Activated CD4-positive, alpha-beta T cell treated with anti-CD3 and anti-CD28 coated beads for 48 hours (primary cell): Measurements from ENCODE around the gene GARNL3.

ENCODE experiments used
- DNase-seq: peaks from one replicate; pipeline ENCODE4 v3.0.0-alpha.2; 2020

GARNL3 gene, protein sequence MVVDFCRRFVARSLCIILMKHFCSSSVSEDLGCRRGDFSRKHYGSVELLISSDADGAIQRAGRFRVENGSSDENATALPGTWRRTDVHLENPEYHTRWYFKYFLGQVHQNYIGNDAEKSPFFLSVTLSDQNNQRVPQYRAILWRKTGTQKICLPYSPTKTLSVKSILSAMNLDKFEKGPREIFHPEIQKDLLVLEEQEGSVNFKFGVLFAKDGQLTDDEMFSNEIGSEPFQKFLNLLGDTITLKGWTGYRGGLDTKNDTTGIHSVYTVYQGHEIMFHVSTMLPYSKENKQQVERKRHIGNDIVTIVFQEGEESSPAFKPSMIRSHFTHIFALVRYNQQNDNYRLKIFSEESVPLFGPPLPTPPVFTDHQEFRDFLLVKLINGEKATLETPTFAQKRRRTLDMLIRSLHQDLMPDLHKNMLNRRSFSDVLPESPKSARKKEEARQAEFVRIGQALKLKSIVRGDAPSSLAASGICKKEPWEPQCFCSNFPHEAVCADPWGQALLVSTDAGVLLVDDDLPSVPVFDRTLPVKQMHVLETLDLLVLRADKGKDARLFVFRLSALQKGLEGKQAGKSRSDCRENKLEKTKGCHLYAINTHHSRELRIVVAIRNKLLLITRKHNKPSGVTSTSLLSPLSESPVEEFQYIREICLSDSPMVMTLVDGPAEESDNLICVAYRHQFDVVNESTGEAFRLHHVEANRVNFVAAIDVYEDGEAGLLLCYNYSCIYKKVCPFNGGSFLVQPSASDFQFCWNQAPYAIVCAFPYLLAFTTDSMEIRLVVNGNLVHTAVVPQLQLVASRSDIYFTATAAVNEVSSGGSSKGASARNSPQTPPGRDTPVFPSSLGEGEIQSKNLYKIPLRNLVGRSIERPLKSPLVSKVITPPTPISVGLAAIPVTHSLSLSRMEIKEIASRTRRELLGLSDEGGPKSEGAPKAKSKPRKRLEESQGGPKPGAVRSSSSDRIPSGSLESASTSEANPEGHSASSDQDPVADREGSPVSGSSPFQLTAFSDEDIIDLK

DNA sequence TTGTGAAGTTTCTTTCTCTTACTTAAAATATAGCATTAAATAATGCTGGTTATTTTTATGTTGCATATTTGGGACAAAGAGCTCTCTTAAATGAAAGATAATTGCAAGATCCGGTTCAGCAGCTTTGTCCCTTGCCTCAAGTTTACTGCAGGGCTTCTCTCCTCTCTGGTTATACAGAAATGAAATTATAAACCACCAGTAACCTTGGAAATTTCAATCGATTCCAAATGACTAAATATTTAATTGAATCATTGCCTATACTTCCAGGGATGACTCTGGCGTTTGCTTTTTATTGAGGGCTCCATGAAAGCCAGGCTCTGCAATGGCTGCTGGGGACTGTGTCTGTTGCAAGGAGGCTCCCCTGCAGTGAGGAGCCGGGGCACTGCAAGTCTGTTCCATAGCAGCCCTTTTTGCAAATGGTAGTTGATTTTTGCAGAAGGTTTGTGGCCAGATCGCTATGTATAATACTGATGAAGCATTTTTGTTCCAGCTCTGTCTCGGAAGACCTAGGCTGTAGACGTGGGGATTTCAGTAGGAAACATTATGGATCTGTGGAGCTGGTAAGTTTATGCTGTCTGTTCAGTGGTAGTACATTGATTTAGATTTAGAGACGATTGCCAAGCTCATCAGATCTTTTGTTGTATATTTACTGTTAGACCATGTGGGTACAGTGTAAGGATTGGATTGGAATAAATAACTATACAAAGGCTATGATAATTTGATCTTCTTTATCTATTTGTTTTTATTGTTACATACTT, at the start of gene GARNL3:
GARNL3 (plus strand) TSS at position 313 of the 758 bp plus-strand sequence; CDS start at position 417, 104 bp downstream.
- DNase-seq, result no peak

DNA sequence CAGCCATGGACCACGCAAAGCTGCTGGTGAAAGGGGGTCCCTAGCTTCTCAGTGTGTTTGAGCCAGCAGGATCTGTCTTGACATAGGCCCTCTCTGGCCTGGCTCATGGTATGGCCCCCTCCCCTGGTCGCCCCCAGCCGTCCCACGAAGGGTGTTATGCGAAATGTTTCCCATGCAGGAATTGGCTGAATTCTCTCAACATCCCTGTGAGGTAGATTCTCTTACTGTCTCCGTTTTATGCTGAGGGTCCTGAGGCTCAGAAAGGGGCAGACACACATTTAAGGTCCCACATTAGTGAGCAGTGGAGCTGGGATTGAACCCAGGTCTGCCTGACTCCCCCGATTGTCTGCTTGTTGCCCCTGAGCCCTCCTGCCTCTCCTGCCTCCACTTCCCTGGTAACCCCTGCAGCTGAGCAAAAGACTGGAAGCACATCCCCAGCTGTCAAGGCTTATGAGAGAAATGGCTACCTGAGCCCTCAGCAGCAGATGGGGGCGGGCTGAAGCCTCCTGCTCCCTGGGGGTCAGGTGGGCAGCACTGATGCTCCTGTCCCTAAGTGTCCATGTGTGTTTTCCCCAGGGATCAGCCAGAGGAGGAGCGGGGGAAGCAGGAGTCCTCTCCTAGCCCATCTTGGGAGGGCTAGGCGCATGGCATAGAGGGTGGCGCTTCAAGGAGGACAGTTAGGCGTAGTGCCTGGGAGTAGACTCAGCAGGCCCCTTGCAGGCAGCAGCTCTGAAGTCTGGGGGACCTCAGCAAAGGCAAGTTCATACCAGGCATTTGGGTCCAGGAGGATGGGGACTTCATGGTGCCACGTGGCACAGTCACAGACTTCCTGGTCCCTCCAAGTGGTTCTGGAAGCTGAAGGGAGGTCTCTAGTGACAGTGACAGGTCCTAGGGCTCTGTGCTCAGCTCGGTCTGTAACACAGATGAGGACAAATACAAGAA, 49.0 kb upstream of the GARNL3 start:
- DNase-seq, result no peak

DNA sequence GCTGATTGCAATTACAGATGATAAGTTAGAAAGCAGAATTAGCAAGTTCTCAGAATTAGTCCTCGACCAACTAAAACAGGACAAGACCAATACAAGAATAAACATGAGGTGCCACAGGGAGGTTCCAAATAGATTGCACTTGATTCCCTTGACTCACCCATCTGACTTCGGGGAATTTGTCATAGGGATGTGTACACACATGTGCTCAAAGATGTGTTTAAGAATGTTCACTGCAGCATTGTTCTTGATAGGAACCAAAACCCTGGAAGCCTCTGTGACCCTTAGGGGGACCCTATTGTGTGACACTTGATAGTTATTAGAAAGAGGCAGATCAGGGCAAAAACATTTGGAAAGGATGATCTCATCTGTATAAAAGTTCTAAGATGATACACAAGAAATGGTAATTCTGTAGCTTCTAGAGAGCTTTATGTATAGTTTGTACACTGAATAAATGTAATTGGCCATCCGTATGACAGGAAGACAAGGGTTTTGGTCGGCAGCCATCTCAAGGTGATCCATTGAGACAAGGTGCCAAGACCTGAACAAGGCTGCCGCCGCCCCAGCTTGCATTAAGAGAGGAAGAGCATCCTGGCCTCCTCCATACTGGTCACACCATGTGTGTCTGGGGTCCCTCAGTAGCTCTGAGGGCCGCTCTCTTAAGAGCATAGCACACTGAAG, 48.2 kb upstream of the GARNL3 start:
- no peak for DNase-seq

DNA sequence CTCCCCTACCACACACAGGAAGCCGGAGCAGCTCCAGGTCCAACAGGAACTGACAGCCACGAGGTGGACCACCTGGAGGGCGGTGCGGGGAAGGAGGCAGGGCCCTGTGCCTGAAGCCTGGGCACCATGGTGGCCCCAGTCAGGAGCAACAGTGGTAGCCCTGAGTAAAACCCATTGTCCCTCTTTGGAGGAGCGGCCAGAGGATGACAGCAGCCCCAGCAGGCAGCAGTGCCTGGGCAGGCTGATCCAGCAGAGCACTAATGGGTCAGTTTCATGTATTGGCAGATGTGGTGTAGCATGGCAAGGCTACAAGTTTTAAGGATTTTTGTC, 47.7 kb upstream of the GARNL3 start:
- DNase-seq, result no peak

DNA sequence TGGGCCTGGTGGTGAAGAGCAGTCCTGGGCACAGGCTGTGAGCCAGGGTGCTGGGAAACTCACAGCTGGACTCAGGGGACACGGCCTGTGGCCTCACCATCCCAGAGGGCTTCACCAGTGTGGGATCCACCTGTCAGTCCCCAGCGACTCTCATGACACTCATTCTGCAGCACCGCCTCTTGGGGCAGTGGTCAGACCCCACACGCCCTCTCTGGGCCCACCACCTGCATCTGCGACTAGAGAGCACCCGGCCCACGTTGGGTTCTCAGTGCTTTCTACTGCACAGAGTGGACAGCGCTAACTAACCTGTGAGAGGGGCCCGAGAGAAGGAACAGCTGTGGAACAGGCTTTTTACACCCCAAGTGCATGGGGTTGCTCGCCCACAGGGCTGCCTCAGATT, 45.8 kb upstream of the GARNL3 start:
- no peak for DNase-seq

DNA sequence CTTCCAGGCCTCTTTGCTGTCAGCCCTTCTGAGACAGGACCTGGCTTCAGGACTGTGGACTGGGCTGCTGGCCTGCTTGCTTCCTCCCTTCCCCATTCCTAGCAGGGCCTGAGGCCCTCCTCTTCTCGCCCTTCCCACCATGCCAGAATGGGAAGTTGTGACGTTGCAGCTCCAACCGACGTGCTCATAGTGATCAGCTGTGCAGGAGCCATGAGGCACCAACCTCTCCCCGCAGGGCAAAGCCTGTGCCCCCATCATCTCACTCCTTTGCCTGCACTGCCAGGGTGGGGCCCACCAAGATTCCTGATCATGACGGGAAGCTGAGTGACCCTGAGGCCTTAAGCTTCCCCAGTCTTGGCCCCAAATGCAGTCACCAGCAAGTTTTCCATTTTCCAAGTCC, 45.1 kb upstream of the GARNL3 start:
- DNase-seq, result no peak

DNA sequence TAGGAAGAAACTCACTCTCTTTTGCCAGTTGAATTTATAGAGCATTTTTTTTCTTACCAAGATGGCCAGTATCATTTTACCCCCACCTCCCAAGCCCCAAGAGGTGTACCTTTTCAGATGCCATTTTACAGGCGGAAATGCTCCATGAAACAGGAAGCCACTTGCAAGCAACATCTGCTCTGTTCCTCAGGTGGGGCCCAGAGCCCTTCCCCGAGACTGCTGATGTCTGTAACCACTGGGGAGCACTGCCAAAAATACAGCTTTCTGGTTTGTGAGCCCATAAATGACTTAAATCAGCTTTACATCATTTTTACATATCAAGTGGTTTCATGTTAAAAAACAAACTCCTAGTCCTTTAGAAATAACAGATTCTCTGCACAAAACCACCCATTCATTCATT, 42.9 kb upstream of the GARNL3 start:
- DNase-seq, result no peak

DNA sequence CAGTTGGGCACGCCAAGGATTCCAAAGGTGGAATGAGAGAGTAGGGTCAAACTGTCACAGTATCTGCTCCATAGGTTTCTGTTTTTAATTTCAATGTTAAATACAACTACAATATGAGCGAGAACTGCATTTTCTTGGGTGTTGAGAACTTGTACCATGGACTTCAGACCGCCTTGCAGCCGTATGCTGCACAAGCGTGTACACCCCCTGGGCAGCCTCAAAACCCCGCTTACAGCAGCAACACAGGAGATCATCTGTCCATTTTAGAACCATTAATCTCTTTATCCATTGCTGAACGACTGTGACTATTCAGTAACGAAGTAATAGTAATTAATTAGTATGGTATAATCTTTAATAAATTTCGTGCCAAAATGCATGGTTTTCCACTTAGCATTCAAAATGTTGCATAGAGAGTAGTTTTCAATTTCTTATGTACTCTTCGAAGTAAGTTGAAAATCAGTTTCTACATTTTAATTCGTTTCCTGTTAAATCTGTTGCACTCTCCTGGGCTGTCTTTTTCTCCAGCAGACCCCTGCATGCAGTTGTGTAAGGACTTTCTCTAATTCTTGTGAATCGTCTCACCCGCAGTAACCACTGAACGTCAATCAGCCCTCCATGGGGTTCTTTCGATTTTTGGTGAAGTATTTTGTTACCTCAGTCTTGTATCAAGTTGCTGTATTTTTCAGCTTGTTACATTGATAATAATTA, 42.0 kb upstream of the GARNL3 start:
- DNase-seq, result no peak

DNA sequence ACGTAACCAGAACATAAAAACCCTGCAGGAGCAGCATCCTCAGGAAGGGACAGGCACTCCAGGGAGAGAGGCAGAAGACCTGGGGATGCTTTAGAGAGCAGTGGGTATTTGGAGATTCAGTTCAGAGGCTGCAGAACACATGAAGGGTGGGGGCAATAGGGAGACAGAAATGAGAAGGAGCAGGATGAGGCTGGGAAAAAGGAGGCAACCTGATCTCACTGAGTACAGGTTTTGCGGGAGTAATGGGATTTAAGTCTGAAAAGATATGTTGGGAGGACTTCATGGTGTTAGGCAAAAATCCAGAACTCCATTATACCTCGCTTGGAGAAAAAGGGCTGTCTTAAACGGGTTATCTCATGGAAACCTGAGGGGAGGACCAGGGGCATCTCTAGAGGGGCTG, 41.3 kb upstream of the GARNL3 start:
- DNase-seq, result no peak

DNA sequence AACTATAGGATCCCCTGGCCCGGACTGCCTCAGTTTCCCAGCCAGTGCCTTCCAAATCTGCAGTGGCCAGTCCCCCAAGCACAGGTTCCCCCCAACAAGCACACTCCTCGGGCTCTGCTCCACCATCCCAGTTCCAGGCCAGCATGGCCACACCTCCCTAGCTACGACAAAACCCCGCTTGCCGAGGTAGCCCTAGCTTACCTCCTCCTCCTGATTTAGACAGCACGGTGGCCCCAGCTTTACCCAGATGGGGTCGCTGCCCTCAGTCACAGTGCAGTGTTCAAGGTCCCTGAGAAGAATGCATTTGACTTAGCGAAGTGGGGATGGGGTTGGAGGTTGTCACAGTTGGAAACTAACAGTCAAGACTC, 40.8 kb upstream of the GARNL3 start:
- DNase-seq, result no peak

DNA sequence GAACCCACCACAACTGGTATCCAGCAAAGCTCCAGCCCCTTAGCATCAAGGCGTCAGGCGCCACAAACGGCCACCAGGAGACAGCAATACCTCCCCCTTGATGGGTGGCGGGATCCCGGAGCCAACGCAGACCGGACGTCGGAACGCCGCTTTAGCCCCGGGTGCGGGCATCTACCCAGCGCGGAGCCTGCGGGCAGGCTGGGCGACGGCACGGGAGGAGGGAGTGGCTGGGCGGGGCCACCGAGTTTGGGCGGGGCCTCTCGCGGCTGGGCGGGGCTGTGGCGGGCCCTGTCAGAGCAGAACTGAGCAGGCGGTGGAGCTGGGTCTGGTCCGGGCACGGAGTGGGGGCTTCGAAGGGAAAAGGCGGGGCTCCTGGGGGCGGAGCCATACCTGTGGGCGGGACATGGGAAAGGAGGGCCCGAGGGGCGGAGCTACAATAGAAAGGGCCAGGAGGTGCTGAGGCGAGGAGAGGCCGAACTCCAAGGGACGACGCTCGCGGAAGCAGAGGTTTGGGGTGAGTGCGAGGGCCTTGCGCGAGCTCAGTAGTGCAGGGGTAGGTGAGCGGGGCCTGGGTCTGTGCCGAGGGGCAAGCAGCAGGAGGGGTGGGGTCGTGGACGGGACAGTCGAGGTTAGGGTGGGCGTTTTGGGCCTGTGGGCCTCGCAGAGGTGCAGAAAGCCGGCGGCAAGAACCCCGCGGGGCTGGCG, 40.2 kb upstream of the GARNL3 start:
- DNase-seq, result peak; percentile 92

DNA sequence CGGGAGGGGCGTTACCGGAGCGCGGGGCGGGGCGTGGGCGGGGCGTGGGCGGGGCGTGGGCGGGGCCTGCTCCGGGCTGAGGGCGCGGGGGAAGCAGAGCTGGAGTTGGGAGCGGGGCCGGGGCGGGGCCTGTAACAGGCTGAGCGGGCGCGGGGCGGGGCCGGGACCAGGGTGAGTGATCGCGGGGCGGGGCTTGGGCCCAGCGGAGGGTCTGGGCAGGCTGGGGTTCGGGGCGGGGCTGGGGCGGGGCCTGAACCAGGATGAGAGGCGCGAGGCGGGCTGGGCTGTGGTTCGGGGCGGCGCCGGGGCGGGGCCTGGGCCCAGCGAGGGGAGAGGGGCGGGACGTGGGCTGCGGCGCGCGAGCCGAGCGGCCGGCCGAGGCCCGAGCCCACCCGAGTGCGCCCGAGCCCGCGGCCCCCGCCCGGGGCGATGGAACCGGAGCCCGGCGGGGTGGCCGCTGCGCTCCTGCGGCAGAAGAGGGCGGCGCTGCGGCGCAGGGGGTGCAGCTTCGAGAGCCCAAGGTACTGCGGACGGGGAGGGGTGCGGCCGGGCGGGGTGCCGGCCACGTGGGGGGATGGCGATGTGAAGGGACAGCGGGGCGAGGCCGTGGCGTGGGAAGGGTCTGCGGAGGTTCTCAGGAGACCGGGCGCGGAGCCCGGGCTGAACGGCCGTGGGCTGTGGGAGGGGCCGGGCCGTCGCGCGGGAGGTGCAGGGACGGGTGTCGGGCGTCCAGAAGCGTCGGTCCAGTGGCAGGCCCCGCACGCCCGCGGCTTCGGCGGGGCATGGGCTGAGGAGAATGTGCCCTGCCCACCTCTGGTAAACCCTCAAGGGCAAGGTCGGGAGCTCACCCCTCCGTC, 39.5 kb upstream of the GARNL3 start:
- peak; percentile 95 for DNase-seq

DNA sequence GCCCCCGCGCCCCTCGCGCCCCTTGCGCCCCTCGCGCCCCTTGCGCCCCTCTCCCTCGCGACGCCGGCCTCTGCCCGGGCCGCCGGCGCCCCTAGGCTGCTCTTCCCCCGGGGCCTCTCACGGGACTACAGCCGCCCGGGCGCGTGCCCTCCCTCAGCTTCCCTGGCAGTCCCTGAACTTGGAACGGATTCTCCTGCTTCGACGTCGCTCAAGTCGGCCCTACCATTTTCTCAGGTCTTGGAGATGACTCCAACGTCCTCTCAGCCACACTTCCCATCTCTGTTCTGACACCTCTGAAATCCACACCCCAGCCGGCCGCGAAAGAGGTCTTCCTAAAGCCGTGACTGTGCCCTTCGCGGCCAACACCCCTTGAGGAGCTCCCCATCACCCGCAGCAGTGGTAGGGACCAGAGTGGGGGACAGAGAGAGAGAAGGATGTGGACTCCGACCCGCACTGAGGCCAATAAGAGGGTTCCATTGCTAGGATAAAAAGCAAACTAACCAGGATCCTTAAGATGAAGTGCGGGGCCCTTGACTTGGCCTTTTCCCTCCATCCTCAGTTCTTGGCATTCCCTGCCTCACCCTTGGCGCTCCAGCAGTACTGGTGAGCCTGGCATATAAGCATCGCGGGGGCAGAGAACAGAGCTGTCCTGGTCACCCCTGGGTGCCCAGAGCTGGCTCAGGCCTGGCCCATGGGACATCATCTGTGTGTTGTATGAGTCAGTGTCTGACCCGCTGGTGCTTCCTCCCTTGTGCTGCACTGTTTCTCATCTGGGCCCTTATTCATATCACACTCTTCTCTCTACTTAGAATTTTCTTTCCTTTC, 38.6 kb upstream of the GARNL3 start:
- no peak for DNase-seq

DNA sequence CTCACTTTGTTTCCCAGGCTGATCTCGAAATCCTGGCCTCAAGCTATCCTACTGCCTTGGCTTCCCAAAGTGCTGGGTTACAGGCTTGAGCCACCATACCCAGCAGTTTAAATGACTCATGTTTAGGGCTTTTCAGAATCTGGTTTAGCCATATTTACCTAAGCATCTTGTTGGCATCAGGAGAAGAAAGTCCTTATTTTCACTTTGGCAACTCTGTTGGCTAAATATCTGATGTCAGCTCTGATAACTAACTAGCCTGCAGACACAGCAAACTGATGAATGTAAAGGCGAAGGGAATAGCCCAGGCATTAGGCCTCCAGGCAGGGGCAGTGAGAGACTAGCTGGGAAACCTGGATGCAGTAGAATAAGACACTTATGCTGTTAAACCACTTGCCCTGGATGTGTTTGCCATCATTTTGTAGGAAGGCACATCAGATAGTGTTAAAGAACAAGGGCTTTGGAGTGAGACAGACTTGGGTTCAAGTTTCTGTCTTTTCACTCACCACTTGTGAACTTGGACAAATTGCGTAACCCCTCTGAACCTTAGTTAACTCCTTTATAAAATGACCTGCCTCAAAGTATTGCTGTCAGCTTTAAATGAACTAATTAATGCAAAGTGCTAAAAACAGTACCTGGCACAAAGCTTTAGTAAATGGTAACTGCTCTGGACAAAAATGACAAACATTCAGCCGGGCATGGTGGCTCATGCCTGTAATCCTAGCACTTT, 34.7 kb upstream of the GARNL3 start:
- no peak for DNase-seq

DNA sequence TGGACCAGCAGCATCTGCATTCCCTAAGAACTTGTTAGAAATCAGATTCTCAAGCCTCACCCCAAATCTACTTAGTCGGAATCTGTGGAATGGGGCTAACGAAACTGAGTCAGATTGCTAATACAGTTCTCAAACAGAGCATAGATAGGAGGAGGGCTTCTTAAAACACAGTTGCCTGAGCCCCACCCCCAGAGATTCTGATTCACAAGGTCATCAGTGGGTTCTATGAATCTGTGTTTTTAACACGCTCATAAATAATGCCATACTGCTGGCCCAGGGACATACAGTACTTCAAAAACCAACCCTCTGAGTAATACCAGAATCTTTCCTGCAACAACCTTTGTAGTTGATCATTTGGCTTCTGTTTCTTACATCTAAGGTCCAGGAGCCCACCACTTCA, 32.9 kb upstream of the GARNL3 start:
- no peak for DNase-seq

DNA sequence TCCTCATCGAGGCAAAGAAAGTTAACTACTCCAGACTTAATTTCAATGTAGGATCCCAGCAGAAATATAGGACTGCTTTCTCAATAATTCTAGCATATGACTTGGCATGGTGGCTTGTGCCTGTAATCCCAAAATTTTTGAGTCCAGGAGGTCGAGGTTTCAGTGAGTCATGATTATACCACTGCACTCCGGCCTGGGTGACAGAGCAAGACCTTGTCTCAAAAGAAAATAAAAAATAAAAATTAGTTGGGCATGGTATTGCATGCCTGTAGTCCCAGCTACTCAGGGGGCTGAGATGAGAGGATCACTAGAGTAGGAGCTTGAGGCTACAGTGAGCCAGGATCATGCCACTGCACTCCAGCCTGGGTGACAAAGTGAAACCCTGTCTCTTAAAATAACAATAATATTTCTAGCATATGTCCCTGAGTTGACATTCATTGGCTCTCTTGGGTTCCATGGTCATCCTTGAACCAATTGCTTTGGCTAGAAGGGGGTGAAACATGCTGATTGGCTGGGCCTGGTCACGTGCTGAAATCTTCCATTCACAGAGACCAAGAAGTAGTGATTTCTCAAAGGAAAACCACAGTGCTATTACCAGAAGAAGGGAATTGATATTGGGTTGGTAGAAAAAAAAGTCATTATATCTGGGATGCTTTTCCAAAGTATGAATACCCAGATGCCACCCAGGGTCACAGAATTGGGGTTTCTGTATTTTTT, 31.6 kb upstream of the GARNL3 start:
- no peak for DNase-seq

DNA sequence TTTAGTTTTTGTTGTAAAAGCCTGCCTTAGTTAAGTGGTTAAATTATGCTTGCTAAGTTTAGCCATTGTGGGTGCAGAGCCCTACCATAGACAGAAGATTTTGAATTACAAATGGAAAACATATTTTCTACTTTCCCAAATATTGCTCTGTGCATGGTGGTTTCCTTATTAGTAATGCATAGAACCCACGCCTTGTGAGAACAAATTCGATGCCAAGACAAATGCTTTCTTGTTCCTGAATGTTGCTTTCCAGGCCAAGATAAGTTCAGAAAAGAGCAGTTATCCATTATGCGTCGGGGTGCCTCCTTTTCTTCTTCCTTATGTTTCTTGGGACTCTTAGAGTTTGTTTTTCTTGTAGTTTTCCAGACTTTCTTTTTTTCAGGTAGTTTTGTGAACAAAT, 31.0 kb upstream of the GARNL3 start:
- DNase-seq, result no peak
